ENCODE measurements around the gene PLA2G2A.

The PLA2G2A gene

DNA sequence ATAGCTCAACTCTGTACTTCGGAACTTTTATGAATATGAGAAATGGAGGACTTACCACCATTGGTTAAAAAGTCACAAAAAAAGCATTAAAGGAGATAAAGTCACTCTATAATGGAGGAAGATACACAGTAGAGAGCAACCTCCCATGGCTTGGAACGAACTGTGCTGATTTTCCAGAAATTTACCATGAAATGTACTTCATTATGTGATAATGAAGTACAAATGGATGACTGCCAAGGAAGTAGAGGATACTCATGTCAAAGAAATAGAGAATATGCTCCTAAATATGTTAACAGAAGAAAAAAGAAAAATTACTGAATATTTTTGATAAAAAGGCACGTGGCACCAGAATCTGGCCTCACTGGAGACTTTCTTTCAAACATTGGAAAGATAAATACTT, 32.4 kb downstream of the PLA2G2A start:
- Histone ChIP-seq H3K27ac (ENCODE audit: low read length) (no peak overlapping the region), H3K9ac (ENCODE audit: low read length in 2 of 2) (no peak overlapping the region), H3K4me3 (ENCODE audit: low read length in 2 of 2) (no peak overlapping the region), H3K9me3 (ENCODE audit: control insufficient read depth in 2 of 2, low read length in 2 of 2) (no peaks in the 10 kb centered on the region), H3K4me1 (ENCODE audit: control insufficient read depth, insufficient read depth, low read length) (no peaks in the 10 kb centered on the region), H3K36me3 (ENCODE audit: control insufficient read depth in 2 of 2, insufficient read depth in 2 of 2, low read length in 2 of 2) (no peaks in the 10 kb centered on the region), H3K27me3 (ENCODE audit: control insufficient read depth in 1 of 2, insufficient read depth in 2 of 2, low read length in 2 of 2) (peaks cover 5 to 6% of the 10 kb centered on the region in 2 donors)

DNA sequence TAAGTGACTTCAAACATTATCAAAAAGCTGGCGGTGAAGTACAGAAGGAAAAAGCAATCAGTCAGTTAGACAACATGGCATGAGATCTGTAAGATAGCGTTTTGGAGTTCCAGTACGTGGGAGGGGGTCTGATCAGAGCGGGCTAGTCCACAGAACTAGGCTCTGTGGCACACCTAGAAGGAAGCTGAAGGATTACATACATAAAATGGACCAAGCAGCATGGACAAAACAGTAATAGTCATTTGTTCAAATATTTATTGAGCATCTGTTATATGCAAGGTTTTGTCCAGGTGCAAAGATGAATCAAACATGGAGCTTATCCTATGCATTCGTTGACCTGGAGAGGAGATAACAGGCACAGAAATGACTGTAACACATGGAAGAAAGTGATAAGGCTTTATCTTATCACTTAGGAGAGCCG, 33.1 kb downstream of the PLA2G2A start:
- Histone ChIP-seq H3K4me3 (ENCODE audit: low read length in 2 of 2) (no peak overlapping the region), H3K9me3 (ENCODE audit: control insufficient read depth in 2 of 2, low read length in 2 of 2) (no peaks in the 10 kb centered on the region), H3K4me1 (ENCODE audit: control insufficient read depth, insufficient read depth, low read length) (no peaks in the 10 kb centered on the region), H3K9ac (ENCODE audit: low read length in 2 of 2) (no peak overlapping the region), H3K27ac (ENCODE audit: low read length) (no peak overlapping the region), H3K36me3 (ENCODE audit: control insufficient read depth in 2 of 2, insufficient read depth in 2 of 2, low read length in 2 of 2) (no peaks in the 10 kb centered on the region), H3K27me3 (ENCODE audit: control insufficient read depth in 1 of 2, insufficient read depth in 2 of 2, low read length in 2 of 2) (peaks cover 5 to 6% of the 10 kb centered on the region in 2 donors)

DNA sequence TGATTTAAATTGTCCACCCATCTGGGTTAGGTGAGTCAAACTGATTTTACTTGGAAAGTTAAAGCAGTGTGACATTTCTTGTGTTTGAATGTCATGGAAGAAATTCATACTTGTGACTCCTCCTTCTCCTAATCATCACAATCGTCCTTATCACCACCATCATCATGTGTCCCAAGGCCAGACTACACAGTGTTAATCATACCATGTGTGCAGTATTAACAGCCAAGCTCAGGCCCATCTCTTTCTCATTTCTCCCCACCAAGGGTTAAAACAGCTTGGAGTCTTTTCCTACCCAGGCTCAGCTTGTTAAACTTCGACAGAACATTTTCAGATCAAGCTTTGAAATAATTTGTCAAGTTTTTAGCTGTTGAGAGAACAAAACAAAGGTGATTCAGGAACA, 33.5 kb downstream of the PLA2G2A start:
- Histone ChIP-seq H3K9ac (ENCODE audit: low read length in 2 of 2) (no peak overlapping the region), H3K9me3 (ENCODE audit: control insufficient read depth in 2 of 2, low read length in 2 of 2) (no peaks in the 10 kb centered on the region), H3K4me3 (ENCODE audit: low read length in 2 of 2) (no peak overlapping the region), H3K27ac (ENCODE audit: low read length) (no peak overlapping the region), H3K27me3 (ENCODE audit: control insufficient read depth in 1 of 2, insufficient read depth in 2 of 2, low read length in 2 of 2) (peaks cover 5 to 6% of the 10 kb centered on the region in 2 donors), H3K36me3 (ENCODE audit: control insufficient read depth in 2 of 2, insufficient read depth in 2 of 2, low read length in 2 of 2) (no peaks in the 10 kb centered on the region), H3K4me1 (ENCODE audit: control insufficient read depth, insufficient read depth, low read length) (no peaks in the 10 kb centered on the region)

DNA sequence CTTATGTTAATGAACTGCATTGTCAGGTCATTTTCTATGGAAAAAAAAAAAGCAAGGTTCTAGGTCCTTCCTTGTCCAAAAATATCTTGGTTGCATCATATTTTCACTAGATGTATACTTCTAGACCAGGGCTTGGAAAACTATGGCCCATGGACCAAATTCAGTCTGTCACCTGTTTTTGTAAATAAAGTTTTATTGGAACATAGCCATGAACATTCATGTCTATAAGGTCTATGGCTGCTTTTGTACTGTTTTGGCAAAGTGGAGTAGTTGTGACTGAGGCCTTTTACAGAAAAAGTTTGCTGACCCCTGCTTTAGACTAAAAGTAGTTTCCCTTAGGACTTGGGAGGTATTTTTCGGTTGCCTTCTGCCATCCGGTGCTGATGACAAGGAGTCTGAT, 36.8 kb downstream of the PLA2G2A start:
- H3K4me3 ChIP-seq (ENCODE audit: low read length in 2 of 2) = no peak overlapping the region
- H3K9me3 ChIP-seq (ENCODE audit: control insufficient read depth in 2 of 2, low read length in 2 of 2) = no peaks in the 10 kb centered on the region
- H3K27ac ChIP-seq (ENCODE audit: low read length) = no peak overlapping the region
- no peaks in the 10 kb centered on the region for H3K4me1 ChIP-seq (ENCODE audit: control insufficient read depth, insufficient read depth, low read length)
- no peaks in the 10 kb centered on the region for H3K36me3 ChIP-seq (ENCODE audit: control insufficient read depth in 2 of 2, insufficient read depth in 2 of 2, low read length in 2 of 2)
- no peak overlapping the region for H3K9ac ChIP-seq (ENCODE audit: low read length in 2 of 2)
- peaks cover 0 to 5% of the 10 kb centered on the region in 2 donors for H3K27me3 ChIP-seq (ENCODE audit: control insufficient read depth in 1 of 2, insufficient read depth in 2 of 2, low read length in 2 of 2)

DNA sequence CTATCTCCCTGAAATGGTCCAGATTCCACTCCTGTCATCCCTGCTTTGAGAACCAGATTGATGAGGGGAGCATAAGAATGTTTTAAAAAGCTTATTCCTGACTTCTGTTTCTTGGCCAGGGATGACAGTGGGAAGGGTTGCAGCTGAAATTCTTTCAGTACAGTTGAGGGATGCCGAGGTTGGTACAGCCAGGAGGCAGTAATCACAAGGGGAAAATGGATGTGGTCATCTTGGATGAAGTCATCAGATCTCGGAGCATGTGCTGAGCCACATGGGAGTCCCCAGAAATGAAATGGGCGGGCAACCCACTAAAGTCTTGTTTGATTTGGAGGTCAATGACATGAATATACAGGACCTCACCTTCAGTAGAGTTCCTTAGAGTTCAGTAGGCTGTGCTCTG, 37.3 kb downstream of the PLA2G2A start:
- Histone ChIP-seq H3K4me3 (ENCODE audit: low read length in 2 of 2) (no peak overlapping the region), H3K27me3 (ENCODE audit: control insufficient read depth in 1 of 2, insufficient read depth in 2 of 2, low read length in 2 of 2) (peaks cover 0 to 5% of the 10 kb centered on the region in 2 donors), H3K4me1 (ENCODE audit: control insufficient read depth, insufficient read depth, low read length) (no peaks in the 10 kb centered on the region), H3K36me3 (ENCODE audit: control insufficient read depth in 2 of 2, insufficient read depth in 2 of 2, low read length in 2 of 2) (no peaks in the 10 kb centered on the region), H3K9ac (ENCODE audit: low read length in 2 of 2) (no peak overlapping the region), H3K27ac (ENCODE audit: low read length) (no peak overlapping the region), H3K9me3 (ENCODE audit: control insufficient read depth in 2 of 2, low read length in 2 of 2) (no peaks in the 10 kb centered on the region)

DNA sequence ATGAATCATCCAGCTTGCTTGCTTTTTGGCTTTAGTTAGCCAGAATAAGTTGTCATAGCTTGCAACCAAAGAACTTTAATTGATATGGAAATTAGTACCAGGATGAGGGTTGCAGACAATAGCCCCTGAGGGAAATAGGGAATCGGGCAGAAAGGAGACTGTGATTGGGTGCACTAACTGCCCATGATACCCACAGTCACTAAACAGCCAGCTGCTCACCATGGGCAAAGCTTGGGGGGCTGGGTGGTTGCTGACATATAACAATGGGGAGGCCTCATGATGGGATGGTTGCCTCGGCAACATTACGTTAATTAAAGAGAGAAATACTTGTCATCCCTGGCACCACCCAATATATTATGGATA, 38.2 kb downstream of the PLA2G2A start:
- Histone ChIP-seq H3K4me1 (ENCODE audit: control insufficient read depth, insufficient read depth, low read length) (no peaks in the 10 kb centered on the region), H3K36me3 (ENCODE audit: control insufficient read depth in 2 of 2, insufficient read depth in 2 of 2, low read length in 2 of 2) (no peaks in the 10 kb centered on the region), H3K27ac (ENCODE audit: low read length) (no peak overlapping the region), H3K4me3 (ENCODE audit: low read length in 2 of 2) (no peak overlapping the region), H3K9me3 (ENCODE audit: control insufficient read depth in 2 of 2, low read length in 2 of 2) (no peaks in the 10 kb centered on the region), H3K9ac (ENCODE audit: low read length in 2 of 2) (no peak overlapping the region), H3K27me3 (ENCODE audit: control insufficient read depth in 1 of 2, insufficient read depth in 2 of 2, low read length in 2 of 2) (peaks cover 0 to 5% of the 10 kb centered on the region in 2 donors)

DNA sequence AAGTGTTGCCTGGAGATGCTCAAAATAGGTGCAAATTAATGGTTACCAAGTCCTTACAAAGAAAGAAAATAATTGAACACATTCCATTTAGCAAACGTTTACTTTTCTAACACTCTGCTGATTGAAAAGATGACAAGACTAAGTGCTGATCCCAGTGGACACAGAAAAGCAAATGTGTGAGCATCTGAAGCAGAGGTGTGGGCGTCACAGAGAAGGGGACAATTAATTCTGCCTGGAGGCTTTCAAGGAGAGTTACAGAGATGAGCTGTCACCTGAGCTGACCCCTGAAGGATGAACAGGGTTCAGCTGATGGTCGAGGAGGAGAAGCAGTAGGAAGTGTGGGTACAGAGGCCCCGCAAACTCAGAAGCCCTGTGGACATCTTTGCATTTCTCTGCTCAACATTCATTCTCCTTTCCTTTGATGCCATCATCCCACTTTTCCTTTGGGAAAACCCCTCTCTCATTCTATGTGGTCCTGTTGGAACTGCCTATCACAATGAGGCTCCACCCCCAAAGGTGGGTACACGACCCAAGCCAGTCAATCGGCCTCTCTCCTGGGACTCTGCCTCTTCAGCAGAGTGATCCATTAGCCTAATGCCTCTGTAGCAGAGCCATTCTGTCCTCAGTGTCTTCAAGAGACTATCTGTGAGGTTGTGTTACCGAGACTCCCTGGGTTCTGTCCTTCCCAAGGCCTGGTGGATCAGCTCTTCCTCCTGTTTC, 38.8 kb downstream of the PLA2G2A start:
- H3K9me3 ChIP-seq (ENCODE audit: control insufficient read depth in 2 of 2, low read length in 2 of 2) = no peaks in the 10 kb centered on the region
- no peak overlapping the region for H3K4me3 ChIP-seq (ENCODE audit: low read length in 2 of 2)
- peaks cover 0 to 3% of the 10 kb centered on the region in 2 donors for H3K27me3 ChIP-seq (ENCODE audit: control insufficient read depth in 1 of 2, insufficient read depth in 2 of 2, low read length in 2 of 2)
- no peak overlapping the region for H3K9ac ChIP-seq (ENCODE audit: low read length in 2 of 2)
- H3K36me3 ChIP-seq (ENCODE audit: control insufficient read depth in 2 of 2, insufficient read depth in 2 of 2, low read length in 2 of 2) = no peaks in the 10 kb centered on the region
- H3K4me1 ChIP-seq (ENCODE audit: control insufficient read depth, insufficient read depth, low read length) = no peaks in the 10 kb centered on the region
- H3K27ac ChIP-seq (ENCODE audit: low read length) = no peak overlapping the region

DNA sequence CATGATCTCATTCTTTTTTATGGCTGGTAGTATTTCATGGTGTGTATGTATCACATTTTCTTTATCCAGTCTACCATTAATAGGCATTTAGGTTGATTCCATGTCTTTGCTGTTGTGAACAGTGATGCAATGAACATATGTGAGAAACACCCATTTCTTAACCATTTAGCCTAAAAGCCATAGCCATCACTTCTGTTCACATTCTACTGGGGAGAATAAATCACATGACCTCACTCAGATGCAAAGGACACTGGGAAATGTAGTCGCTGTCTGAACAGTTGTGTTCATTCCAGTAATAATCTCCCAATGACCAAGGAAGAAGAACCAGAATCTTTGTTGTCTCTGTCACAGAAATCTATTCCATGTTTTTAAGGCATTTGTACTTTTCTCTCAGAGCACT, 40.9 kb downstream of the PLA2G2A start:
- Histone ChIP-seq H3K27me3 (ENCODE audit: control insufficient read depth in 1 of 2, insufficient read depth in 2 of 2, low read length in 2 of 2) (no peaks in the 10 kb centered on the region), H3K9ac (ENCODE audit: low read length in 2 of 2) (no peak overlapping the region), H3K4me3 (ENCODE audit: low read length in 2 of 2) (no peak overlapping the region), H3K36me3 (ENCODE audit: control insufficient read depth in 2 of 2, insufficient read depth in 2 of 2, low read length in 2 of 2) (no peaks in the 10 kb centered on the region), H3K9me3 (ENCODE audit: control insufficient read depth in 2 of 2, low read length in 2 of 2) (peaks cover 0 to 3% of the 10 kb centered on the region in 2 donors), H3K4me1 (ENCODE audit: control insufficient read depth, insufficient read depth, low read length) (no peaks in the 10 kb centered on the region), H3K27ac (ENCODE audit: low read length) (no peak overlapping the region)

DNA sequence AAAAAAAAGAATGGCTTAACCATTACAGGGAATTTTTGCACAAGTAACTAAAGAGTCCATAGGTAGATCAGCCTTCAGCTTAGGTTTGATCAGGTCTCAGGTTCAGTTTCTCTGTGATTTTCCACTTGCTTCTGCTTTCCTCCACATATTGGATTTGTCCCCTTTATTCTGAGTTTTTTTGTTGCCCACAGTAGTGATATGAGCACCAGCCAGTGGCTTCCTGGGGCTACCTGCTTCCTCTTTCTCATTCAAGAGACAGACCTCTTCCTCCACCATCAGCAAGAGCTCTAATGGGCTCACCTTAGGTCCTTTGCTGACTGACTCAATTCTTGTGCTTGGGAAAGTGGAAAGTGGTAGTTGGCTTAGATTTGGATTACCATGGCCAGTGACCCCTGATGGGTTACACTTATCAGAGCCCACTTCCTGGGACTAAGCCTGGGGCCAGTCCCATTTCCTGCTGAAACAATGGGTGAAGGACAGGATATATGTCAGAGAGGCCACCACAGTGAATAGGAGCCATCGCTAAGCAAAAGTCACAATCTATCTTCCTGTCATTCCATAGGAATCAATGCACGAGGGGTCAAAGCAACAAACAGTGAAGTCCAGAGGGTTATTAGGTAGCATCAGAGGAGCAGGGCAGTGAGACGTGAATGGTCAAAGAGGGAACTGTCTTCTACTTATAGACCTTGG, 43.2 kb downstream of the PLA2G2A start:
- H3K27me3 ChIP-seq (ENCODE audit: control insufficient read depth in 1 of 2, insufficient read depth in 2 of 2, low read length in 2 of 2) = no peaks in the 10 kb centered on the region
- no peaks in the 10 kb centered on the region for H3K36me3 ChIP-seq (ENCODE audit: control insufficient read depth in 2 of 2, insufficient read depth in 2 of 2, low read length in 2 of 2)
- H3K4me1 ChIP-seq (ENCODE audit: control insufficient read depth, insufficient read depth, low read length) = no peaks in the 10 kb centered on the region
- no peak overlapping the region for H3K9ac ChIP-seq (ENCODE audit: low read length in 2 of 2)
- H3K9me3 ChIP-seq (ENCODE audit: control insufficient read depth in 2 of 2, low read length in 2 of 2) = peaks cover 15 to 18% of the 10 kb centered on the region in 2 donors
- H3K4me3 ChIP-seq (ENCODE audit: low read length in 2 of 2) = no peak overlapping the region
- no peak overlapping the region for H3K27ac ChIP-seq (ENCODE audit: low read length)

DNA sequence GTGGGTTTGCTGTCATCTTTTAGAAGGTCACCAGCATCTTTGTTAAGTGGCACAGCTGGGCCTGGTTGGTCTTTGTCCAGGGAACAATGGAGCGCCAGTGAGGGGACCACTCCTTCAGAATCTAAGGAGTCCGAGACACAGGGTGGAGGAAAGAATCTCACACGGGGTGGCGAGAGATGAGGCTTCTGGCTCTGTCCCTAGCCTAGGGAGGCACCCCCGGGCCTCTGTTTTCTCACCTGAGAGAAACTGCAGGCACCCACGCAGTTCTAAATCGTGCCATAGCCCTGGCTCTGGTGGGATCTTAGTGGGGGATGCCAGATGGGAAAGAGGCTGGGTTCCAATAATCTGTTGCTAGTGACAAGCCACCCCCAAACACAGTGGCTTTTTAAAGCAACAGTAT, 45.1 kb downstream of the PLA2G2A start:
- H3K4me1 ChIP-seq (ENCODE audit: control insufficient read depth, insufficient read depth, low read length) = no peaks in the 10 kb centered on the region
- H3K36me3 ChIP-seq (ENCODE audit: control insufficient read depth in 2 of 2, insufficient read depth in 2 of 2, low read length in 2 of 2) = no peaks in the 10 kb centered on the region
- H3K9me3 ChIP-seq (ENCODE audit: control insufficient read depth in 2 of 2, low read length in 2 of 2) = peaks cover 20 to 22% of the 10 kb centered on the region in 2 donors
- H3K9ac ChIP-seq (ENCODE audit: low read length in 2 of 2) = no peak overlapping the region
- no peak overlapping the region for H3K4me3 ChIP-seq (ENCODE audit: low read length in 2 of 2)
- no peak overlapping the region for H3K27ac ChIP-seq (ENCODE audit: low read length)
- no peaks in the 10 kb centered on the region for H3K27me3 ChIP-seq (ENCODE audit: control insufficient read depth in 1 of 2, insufficient read depth in 2 of 2, low read length in 2 of 2)

DNA sequence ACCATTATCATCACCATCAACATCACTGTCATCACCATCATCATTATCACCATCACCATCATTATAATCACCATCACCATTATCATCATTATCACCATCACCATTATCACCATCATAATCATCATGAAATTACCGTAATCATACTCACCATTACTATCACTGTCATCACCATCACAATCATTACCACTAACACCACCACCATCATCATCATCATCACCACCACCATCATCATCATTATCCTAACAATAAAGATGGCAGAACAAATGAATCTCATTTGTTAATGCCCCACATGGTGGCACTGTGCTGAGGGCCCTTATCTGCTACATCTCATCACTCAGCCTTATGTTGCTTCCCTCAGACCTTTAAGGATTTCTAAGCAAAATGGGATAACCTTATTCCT, 46.6 kb downstream of the PLA2G2A start:
- Histone ChIP-seq H3K36me3 (ENCODE audit: control insufficient read depth in 2 of 2, insufficient read depth in 2 of 2, low read length in 2 of 2) (no peaks in the 10 kb centered on the region), H3K4me3 (ENCODE audit: low read length in 2 of 2) (no peak overlapping the region), H3K27ac (ENCODE audit: low read length) (no peak overlapping the region), H3K4me1 (ENCODE audit: control insufficient read depth, insufficient read depth, low read length) (no peaks in the 10 kb centered on the region), H3K9me3 (ENCODE audit: control insufficient read depth in 2 of 2, low read length in 2 of 2) (peaks cover 20 to 22% of the 10 kb centered on the region in 2 donors), H3K9ac (ENCODE audit: low read length in 2 of 2) (no peak overlapping the region), H3K27me3 (ENCODE audit: control insufficient read depth in 1 of 2, insufficient read depth in 2 of 2, low read length in 2 of 2) (no peaks in the 10 kb centered on the region)
